CD4-positive, alpha-beta T cell treated with Interleukin-10 for 1 hour (primary cell): Measurements from ENCODE around the gene GIPC2.
"Not testable (repeated sequence)": the region's sequence is repeated elsewhere in the genome, so short reads cannot be mapped to it uniquely, and the experiment has no call there.

Experiments
- DNase-seq: peaks from one replicate; pipeline ENCODE4 v3.0.0-alpha.2; 2020

The GIPC2 gene

DNA sequence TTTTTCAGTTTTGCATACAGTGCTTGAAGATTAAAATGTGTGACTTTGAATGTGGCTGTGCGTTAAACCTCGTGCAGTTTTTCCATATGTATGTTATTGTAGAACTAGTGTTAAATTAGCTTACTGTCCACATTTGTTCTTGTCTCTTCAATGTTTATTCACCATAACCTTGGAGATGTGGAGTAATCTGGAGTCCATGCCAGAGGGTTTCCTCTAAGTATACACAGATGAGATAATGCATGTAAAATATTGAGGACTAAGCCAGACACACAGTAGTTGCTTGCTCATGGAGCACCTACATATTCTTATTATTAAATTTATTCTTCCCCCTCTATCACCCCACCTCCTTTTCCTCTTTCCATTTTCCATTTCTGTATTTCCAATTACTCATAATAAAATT is 7.7 kb upstream of the GIPC2 start:
- no peak for DNase-seq

DNA sequence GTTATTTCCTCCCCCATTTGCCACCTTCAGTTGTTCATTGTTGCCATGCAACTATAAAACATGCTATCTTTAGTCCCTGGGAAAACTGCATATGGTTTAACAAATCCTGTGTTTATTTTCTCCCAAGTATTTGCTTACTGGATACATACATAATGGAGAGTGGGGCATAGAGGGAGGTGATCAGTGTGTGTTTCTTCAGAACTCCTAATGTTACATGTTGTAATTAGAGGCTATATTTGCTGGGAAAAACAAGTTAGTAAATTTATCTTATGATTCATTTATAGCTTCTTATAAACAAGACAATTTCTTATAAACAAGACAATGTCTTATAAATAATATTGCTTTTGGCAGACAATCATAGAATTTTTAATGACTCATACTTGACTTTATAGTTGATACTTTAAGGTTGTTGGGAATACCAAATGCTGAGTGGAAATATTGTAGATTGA is 7.3 kb upstream of the GIPC2 start:
- no peak for DNase-seq

DNA sequence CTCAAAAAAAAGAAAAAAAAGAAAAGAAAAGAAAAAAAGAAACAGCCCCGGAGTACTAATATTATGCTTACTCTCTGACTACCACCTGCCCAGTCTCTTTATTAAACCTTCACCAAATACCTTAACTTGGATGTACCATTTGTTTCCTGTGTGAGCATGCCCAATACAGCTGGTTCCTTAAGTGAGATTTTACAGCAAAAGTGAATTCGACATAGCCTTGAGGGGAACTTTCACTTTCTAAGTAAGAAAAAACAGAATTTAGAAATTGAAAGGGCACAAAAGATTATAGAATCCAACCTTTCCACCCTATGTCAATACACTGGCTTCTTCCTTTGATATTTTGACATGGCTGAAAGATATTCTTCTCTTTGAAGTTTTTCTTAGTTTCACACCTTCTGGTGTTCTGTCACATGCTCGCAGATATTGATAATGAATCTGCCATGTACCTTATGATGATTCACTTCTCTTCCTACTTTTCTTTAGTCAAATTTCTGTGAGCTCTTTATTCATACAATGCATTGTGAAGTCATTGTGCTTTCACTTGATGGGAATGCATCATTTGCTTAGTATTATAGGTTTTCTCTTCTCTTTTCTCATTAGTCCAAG is 5.2 kb upstream of the GIPC2 start:
- DNase-seq: no peak

DNA sequence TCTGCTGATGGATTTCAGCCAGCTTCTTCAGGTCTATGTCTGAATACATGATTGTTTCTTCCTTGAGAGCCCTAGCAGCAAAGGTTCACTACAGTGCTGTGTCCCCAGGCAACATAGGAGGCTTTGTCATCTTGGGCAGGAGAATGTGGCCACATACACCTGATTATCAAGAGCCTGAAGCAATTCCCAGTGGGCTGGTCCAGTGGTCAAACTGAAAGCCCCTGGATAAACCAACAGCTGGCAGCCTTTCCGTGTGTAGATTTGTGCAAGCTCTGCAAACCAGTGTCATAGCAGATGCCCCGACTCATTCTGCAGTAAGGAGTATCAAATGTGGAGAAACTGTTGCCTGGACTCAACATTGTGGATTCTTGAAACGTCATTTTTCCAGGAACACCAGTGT is 2.3 kb upstream of the GIPC2 start:
- DNase-seq: no peak

DNA sequence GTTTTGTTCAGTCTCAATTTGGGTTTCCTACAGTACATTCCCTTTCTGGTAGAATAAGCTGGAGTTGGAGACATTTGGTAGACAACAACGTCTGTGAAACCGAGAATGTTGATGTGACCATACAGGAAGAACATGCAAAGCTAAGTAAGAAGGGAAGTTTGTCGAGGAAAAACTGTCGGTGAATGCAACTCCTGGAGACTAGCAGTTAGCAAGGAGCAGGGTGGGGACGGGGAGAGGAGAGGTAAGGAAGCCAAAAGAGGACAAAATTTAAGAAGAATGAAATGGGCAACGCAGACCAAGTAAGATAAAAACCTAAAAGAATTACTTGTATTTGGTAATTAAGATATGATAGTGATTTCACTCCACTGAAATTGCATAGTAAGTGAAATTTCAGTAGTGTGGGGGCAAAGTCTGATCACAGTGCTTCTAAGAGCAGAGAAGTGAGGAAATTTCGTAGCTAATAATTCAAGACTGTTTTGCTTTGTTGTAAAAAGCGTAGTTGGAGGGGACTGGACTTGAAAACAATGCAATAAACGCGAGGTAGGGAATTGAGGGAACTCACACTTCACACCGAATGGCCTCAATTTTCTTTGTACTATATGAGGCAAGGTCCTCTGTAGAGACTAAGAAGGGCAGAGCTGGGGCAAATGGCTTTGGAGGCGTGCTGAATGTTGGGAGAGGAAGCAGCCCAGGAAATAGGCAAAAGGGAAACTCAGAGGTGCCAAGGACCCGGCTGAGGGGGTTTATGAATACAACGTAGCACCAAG is 787 bp upstream of the GIPC2 start:
- no peak for DNase-seq

DNA sequence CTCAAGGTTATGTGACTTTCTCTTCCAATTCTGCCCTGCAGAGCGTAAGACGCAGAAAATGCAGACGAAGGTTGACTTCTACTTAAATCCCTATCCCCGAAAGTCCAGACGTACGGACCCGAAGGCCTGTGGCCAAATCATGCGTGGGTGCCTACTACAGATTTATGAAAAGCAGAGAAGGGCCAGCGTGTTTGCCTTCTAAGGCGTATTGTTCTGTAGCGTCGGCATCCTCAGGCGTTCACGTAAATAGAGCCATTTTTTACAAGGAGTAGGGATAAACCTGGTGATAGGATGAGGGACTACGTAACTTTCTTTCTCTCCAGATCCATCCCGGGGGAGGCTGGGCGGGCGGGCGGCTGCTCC is 222 bp upstream of the GIPC2 start:
- DNase-seq: no peak

DNA sequence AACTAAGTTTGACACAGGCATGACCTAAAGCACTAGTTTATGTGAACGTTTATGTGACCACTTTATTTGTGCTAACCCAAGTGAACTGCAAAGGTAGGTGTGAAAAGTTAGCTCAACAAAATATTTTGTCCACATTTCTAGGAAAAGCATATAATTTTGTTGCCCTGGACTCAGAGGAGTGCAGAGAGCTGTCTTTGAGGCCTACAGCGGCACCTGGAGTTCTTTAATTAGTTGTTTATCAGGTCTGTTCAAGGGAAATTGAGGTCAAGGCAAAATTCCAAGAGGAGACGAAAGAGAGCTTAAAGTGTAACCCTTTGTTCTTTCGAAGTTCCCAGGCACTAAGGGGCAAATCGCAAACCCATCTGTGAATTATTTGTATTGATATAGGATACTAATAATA is 1.3 kb downstream of the GIPC2 start:
- DNase-seq: no peak

DNA sequence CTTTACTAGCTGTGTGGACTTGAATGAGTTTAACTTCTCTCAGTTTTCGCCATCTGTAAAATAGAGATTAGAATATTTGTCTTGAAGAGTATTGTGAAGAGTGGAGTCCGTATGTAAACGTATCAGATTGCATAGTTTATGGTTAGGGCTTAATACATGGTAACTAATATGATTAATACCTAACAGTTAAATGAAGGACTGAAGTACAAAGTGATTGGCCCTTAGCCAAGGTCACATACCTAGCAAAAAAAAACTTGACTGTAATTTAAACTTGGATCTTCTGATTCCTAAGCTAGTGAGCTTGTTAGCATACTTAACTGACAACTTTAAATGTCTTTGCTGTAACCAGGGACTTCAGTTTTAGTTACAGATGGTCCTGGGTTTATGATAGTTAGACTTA is 1.9 kb downstream of the GIPC2 start:
- DNase-seq: no peak

DNA sequence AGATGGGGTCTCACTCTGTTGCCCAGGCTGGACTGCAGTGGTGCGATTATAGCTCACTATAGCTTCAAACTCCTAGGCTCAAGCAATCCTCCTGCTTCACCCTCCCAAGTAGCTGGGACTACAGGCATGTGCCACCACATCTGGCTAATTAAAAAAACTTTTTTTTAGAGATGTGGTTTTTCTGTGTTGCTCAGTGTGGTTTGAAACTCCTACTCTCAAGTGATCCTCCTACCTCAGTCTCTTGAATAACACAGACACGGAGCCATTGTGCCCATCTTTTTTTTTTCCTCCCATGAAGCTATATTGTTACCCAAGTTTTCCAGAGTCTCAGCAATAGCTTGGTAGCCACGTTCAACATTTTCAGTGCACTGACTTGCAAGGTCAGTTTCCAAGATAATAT is 2.7 kb downstream of the GIPC2 start:
- no peak for DNase-seq

DNA sequence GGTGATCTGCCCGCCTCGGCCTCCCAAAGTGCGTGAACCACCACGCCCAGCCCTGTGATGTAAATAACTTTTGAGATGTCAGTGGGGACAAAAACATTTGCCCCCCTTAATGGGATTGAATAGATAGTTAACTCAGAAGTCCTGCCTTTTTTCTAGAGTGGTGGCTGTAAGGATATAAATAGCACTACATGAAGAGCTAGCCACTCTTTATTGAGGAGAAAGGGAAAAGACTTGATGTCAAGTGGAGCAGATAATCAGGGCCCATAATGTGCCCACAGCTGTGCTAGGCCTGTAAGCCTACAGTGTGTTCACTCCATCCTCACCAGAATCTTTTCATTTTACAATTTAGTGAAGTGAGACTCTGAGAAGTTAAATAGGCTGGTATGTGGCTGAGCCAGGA is 3.6 kb downstream of the GIPC2 start:
- no peak for DNase-seq

DNA sequence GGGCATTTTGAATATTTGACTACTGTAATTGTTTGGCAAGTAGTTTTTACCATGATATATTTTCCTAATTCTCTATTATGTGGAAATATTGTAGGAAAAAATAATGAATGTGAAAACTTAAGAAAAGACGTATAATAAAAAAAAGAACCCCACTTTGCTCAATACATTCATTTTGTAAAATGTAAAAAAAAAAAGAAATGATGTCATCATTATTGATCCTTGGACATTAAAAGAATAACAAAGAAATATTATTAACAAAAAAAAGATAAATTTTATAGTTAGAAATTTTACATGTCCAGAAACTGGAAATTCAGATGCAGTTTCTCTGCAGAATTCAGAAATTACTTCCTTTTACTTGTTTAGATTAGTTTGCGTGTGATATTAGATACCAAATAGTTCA is 5.2 kb downstream of the GIPC2 start:
- no peak for DNase-seq

DNA sequence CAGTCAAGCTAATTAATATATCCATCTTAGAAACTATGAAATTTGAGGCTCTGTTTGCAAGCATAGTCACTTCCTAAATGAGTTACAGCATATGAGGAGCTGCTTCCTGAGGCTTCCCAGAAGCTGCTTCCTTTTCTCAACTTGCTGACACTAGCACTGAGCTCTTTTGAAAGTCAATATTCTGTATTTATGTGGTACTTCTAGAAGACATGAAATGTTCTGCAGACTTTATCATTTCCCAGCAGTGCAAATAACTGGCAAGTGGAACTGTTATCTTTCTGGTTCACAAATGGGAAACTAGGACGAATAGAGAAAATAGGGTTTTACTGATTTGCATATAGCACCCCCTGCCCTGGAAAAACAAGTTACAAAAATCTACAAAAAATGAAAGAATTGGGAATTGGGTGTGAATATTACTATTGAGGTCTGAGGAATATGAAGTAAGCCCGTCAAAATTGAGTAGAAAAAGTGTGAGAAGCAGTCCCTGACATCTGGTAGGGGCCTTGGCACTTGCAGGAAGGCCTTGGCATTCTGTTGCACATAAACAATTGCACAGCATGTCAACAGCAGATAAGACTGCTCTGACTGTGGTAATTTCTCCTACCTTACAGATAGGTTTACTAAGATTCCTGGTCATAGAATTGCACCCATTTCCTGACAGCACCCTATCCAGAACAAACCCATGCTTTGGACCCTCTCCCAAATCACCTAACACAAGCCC is 7.1 kb downstream of the GIPC2 start:
- DNase-seq: no peak

DNA sequence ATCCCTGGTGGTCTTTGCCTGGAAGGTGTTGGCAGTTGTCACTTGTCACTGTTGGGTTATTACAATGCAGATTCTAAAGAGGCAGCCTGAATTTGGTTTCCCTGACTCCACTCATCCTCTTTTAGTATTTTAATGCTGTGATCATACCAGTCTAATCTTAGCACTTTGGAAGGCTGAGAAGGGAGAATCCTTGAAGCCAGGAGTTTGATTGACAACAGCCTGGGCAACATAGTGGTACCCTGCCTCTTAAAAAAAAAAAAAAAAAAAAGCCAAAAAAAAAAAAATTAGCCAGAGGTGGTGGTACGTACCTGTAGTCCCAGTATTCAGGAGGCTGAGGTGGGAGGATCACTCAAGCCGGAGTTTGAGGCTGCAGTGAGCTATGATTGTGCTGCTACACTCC is 7.7 kb downstream of the GIPC2 start:
- no peak for DNase-seq

DNA sequence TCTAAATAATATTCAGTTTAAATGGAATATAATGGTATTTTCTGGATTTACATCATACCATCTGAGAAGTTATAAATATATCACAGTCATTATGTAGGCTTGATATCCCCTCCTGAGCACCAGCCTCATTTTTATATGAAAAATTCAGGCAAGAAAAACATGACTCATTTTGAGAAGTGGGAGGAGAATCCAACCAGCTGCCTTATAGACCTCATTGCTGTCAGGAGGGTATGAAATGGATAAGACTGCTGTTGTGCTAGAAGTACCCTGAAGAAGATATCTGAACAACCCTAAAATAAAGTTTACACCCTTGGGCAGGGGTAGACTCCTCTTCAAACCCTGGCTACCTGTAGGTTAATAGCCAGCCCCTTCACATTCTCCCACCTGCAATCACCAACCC is 8.8 kb downstream of the GIPC2 start:
- DNase-seq: no peak

DNA sequence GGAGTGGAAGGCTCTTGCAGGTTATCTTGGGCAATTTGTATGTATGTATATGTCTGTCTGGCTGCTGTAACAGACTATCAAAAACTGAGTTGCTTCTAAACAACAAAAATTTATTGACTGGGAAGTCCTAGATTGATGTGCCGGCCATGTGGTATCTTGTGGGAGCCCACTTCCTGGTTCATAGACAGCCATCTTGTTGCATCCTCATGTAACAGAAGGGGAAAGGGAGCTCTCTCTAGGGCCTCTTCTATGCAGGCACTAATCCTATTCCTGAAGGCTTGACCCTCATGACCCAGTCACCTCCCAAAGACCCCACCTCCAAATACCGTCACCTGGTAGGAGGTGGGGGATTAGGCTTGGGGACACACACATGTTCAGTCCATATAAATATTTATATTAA is 9.2 kb downstream of the GIPC2 start:
- no peak for DNase-seq

DNA sequence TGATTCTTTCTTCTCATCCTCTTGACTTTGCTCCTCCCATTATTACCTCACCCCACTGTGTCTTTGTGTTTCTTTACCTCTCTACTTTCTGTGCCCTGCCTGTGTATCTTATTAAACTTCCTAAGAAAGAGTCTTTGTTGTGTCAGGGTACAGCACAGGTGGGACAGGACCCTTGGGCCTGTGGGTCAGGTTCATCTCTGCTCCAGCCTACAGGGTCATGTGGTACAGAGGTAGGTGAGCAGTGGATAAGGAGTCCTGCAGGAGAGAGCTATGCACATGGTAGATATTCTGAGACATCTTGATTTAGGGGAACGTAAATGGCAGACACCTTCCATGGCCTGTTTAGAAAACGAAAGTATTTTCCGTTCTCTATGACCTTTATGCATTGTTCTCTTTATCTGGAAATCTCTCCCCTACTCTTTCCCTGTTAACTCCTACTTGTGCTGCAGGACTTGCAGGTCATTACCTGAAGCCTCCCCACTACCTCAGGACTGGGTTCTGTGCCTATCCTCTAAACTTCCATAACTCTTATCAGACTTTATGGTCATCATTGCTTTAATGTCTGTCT is 9.9 kb downstream of the GIPC2 start:
- DNase-seq: no peak

DNA sequence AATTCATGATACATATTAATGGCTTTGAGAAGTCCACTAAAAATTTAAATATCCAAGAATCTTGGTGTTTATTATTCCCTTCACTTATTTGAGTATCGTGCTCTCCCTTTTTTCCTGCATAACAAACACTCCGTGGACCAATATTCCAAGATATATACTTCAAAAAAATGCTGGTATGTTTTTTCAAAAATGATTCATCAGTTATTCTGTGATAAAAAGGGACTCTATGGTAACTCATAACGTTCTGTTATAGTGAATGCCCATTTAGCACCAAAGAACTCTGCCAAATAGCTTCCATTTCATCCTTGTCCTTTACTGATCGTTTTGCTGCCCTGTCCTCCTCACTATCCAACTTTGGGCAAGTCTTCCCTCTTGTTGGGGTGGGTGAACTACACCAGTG is 12.9 kb downstream of the GIPC2 start:
- DNase-seq: no peak

DNA sequence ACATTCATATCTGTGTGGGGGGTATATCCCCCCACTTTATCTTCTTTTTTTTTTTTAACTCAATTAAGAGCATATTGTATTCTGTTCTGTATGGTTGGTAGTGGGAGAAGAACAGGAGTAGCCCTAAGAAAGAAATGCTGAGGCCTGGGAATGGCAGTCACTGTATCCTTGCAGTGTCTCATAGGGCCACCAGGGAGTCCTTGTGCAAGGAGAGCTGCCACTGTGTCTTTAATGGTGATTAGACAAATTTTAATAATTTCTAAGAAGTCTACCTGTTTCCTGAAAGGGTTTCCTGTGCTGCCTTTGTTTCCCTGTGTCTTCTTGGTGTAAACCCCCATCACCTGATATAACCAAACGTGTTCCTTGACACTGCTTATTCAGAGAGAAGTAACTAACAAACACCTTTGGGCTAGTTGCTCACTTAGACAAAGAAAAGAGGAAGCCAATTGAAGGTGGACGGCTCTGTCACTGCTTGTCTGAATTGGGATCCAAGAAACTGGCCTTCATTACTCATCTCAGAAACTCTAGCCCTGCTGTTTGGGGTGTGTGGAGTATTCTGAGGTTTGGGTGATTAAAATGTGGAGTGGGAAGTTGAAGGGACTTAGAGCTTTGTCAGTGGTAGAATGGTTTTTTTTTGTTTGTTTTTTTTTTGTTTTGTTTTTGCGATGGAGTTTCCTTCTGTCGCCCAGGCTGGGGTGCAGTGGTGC is 15.2 kb downstream of the GIPC2 start:
- no peak for DNase-seq

DNA sequence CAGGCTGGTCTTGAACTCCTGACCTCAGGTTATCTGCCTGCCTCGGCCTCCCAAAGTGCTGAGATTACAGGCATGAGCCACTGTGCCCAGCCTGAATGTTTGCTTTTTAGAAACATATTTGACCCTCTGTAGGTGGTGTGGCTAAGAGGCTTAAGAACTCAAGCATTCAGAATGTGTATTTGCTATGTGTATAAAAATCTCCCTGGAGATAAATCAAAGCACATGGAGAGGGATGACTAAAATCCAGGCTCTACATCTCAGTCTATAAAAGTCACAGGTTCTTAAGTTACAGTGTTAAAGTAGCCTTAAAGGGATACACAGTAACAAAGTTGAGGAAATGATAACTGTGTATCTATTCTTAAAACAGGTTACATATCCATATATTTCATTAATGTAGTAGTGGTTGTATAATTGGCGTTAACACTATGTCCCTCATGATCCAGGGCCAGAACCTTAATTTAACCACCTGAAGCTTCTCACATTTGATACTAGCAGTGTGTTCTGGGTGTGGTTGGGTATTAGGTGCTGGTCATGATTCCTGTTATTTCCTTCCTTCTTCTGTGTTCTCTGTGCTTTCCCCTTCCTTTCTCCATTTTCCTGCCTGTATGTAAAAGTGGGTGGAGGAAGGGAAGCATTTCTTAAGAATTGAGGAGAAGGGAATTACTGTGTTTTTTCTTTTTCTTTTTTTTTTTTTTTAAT is 16.2 kb downstream of the GIPC2 start:
- no peak for DNase-seq

DNA sequence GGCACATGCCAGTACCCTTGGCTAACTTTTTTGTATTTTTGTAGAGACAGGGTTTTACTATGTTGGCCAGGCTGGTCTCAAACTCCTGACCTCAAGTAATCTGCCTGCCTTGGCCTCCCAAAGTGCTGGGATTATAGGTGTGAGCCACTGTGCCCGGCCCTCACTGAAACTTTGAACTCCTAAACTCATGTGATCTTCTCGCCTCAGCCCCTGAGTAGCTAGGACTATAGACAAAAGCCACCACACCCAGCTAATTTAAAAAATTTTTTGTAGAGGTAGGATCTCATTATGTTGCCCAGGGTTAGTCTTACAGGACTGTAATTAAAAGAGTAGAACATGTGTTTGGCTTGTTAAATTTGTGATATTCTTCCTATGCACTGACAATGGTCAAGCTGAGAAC is 19.1 kb downstream of the GIPC2 start:
- not testable (repeated sequence) for DNase-seq

DNA sequence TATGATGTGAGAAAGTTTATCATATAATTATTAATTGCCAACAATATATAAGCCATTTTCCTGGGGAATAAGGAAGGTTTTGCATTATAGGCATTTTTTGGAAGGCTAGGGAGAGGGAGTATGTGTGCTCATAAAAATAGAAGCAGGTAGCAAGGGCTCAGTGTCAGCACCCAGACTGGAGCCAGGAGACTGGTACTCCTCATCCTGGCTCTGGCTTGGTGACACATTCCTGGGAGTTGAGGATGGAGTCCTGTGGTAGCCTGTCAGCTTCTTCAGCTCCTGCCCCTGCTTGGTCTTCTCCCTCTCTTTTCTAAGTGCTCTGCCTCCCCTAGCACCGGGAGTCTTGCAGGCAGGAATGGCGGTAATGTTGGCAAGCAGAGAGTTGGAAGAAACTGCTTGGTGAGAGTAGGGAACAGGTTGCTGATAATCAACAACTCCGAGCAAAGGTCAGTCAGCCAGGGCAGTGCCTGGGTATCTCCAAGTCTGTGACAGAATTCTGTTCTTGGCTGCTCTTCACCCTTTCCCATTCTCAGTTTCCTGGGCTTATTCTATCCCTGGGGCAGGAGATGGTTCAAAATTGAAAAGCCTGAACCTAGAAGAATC is 23.0 kb downstream of the GIPC2 start:
- no peak for DNase-seq

DNA sequence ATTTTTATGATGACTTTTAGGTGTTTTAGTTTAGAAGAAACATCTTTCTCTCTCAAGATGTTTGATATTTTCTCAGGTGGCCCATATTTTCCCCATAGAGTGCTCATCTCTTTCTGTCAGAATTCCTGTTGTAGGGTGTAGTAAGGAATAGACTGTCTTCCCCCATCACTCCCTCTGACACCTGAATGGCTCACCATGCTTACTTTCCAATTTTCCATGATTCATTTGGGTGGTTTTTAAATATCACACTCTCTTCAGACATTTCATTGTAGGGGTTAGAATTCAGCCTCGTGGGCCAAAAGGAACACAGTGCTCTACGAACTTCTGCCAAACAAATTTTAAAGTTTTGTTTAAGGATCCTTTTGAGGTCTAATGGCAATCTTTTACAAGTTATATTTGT is 24.0 kb downstream of the GIPC2 start:
- DNase-seq: no peak
